ENCODE data around the gene SV2C. TPM values are rescaled to one million over a fixed set of nuclear protein-coding genes. Genes with fewer than 3 reads are reported as not detected.

Gene SV2C
- total and polyA plus RNA-seq, 2 donors from 2014 or later: 0.13 TPM; not detected in 1

- TF ChIP-seq CTCF (IDR thresholded peaks at IDR 0.05; ENCODE audit: borderline replicate concordance, extremely low read depth, insufficient read depth): no peak
- FAIRE-seq: no peak
Observed at GRCh38 chr5:76384189-76384588, 301.0 kb downstream of the SV2C start.

GRCh38 chr5:76384705-76385104 lies 301.5 kb downstream of the SV2C start:
- FAIRE-seq (no peak), DNase-seq (no peak)
- Histone ChIP-seq H3K4me3 (ENCODE audit: low read length in 3 of 3) (no peak overlapping the region), H3K4me1 (ENCODE audit: control insufficient read depth in 2 of 3, insufficient read depth in 2 of 3, low read depth in 1 of 3, low read length in 3 of 3) (peaks cover 0 to 3% (median 0%) of the 10 kb centered on the region in 3 donors), H3K27me3 (ENCODE audit: control insufficient read depth, insufficient read depth, low read length) (no peaks in the 10 kb centered on the region), H3K9me3 (ENCODE audit: control insufficient read depth in 2 of 3, insufficient read depth in 1 of 3, low read length in 3 of 3) (no peaks in the 10 kb centered on the region), H3K36me3 (ENCODE audit: control insufficient read depth in 2 of 3, insufficient read depth in 3 of 3, low read length in 3 of 3) (no peaks in the 10 kb centered on the region), H3K27ac (ENCODE audit: low read depth in 2 of 2, low read length in 2 of 2) (no peak overlapping the region), H3K9ac (ENCODE audit: low read length in 3 of 3) (no peak overlapping the region)
- intact Hi-C loops (cut with DNase I): no loop called here
- TF ChIP-seq CTCF (IDR thresholded peaks at IDR 0.05; ENCODE audit: borderline replicate concordance, extremely low read depth, insufficient read depth): no peak

More at GRCh38 chr5:76384189-76384588, 301.0 kb downstream of the SV2C start:
- H3K9ac ChIP-seq (ENCODE audit: low read length in 3 of 3): no peak overlapping the region
- no peaks in the 10 kb centered on the region for H3K27me3 ChIP-seq (ENCODE audit: control insufficient read depth, insufficient read depth, low read length)
- no peaks in the 10 kb centered on the region for H3K36me3 ChIP-seq (ENCODE audit: control insufficient read depth in 2 of 3, insufficient read depth in 3 of 3, low read length in 3 of 3)
- intact Hi-C loops (cut with DNase I): no loop called here
- H3K4me1 ChIP-seq (ENCODE audit: control insufficient read depth in 2 of 3, insufficient read depth in 2 of 3, low read depth in 1 of 3, low read length in 3 of 3): peaks cover 0 to 3% (median 0%) of the 10 kb centered on the region in 3 donors
- no peaks in the 10 kb centered on the region for H3K9me3 ChIP-seq (ENCODE audit: control insufficient read depth in 2 of 3, insufficient read depth in 1 of 3, low read length in 3 of 3)
- H3K4me3 ChIP-seq (ENCODE audit: low read length in 3 of 3): no peak overlapping the region
- no peak for DNase-seq
- H3K27ac ChIP-seq (ENCODE audit: low read depth in 2 of 2, low read length in 2 of 2): no peak overlapping the region

- peaks cover 0 to 3% (median 0%) of the 10 kb centered on the region in 3 donors for H3K4me1 ChIP-seq (ENCODE audit: control insufficient read depth in 2 of 3, insufficient read depth in 2 of 3, low read depth in 1 of 3, low read length in 3 of 3)
Observed at GRCh38 chr5:76385540-76385939, 302.4 kb downstream of the SV2C start.

More at GRCh38 chr5:76385540-76385939, 302.4 kb downstream of the SV2C start:
- no peak overlapping the region for H3K9ac ChIP-seq (ENCODE audit: low read length in 3 of 3)
- DNase-seq (no peak), FAIRE-seq (no peak)
- no peaks in the 10 kb centered on the region for H3K36me3 ChIP-seq (ENCODE audit: control insufficient read depth in 2 of 3, insufficient read depth in 3 of 3, low read length in 3 of 3)
- intact Hi-C loops (cut with DNase I): no loop called here
- no peak overlapping the region for H3K27ac ChIP-seq (ENCODE audit: low read depth in 2 of 2, low read length in 2 of 2)
- no peaks in the 10 kb centered on the region for H3K27me3 ChIP-seq (ENCODE audit: control insufficient read depth, insufficient read depth, low read length)
- TF ChIP-seq CTCF (IDR thresholded peaks at IDR 0.05; ENCODE audit: borderline replicate concordance, extremely low read depth, insufficient read depth): no peak
- no peak overlapping the region for H3K4me3 ChIP-seq (ENCODE audit: low read length in 3 of 3)
- H3K9me3 ChIP-seq (ENCODE audit: control insufficient read depth in 2 of 3, insufficient read depth in 1 of 3, low read length in 3 of 3): no peaks in the 10 kb centered on the region

Data from kidney (tissue), 14 donors.